Body of pancreas (tissue), 4 donors: Measurements from ENCODE around the gene LIPJ.

ENCODE experiments used
- CTCF ChIP-seq, 7 experiments: fragments of 450-650 bp in 4 of 7; fragments of 200-600 bp in 3 of 7; sonication (generic) in 3 of 7; IDR thresholded peaks; one replicate each; pipeline ENCODE4 v1.5.1; 2016 to 2019; ENCODE audit warnings: antibody characterized with exemption in 7 of 7
- POLR2A ChIP-seq, 3 donors: fragments of 450-650 bp; IDR thresholded peaks; one replicate each; pipeline ENCODE4 v1.6.1; 2016; ENCODE audit warnings: antibody characterized with exemption in 3 of 3, mild to moderate bottlenecking in 2 of 3

GRCh38 chr10:88538048-88538447, 48.5 kb upstream of the LIPJ start:
- no peak for TF ChIP-seq POLR2A (IDR thresholded peaks at IDR 0.05)
- TF ChIP-seq CTCF (IDR thresholded peaks at IDR 0.05), result no peak
